Endodermal cell (in vitro differentiated cells): ENCODE data around the gene TBCEL. TPM values are rescaled to one million over a fixed set of nuclear protein-coding genes. Genes with fewer than 3 reads are reported as not detected.
A peak's percentile ranks its signal among the peaks of the same experiment; 100 is the strongest.

ENCODE experiments used
- DNase-seq: peaks from one replicate; pipeline ENCODE4 v3.0.0-alpha.2; 2017
- H3K27ac ChIP-seq: 2 replicates; pipeline ENCODE4 v1.5.1; 2013; ENCODE audit warnings: mild to moderate bottlenecking, low read depth, low read length, moderate library complexity
- H3K27me3 ChIP-seq: 2 replicates; pipeline ENCODE4 v1.6.1; 2013; ENCODE audit warnings: mild to moderate bottlenecking, low read length, moderate library complexity; ENCODE audit not compliant: insufficient read depth, control insufficient read depth, poor library complexity, severe bottlenecking
- H3K36me3 ChIP-seq: 2 replicates; pipeline ENCODE4 v1.7.0; 2013; ENCODE audit warnings: mild to moderate bottlenecking, low read length, moderate library complexity; ENCODE audit not compliant: control insufficient read depth, insufficient read depth
- H3K4me1 ChIP-seq: one replicate; pipeline ENCODE4 v1.7.0; 2013; ENCODE audit warnings: low read length; ENCODE audit not compliant: control insufficient read depth, insufficient read depth
- H3K4me3 ChIP-seq: 2 replicates; pipeline ENCODE4 v1.5.1; 2013; ENCODE audit warnings: mild to moderate bottlenecking, low read length, moderate library complexity
- H3K9ac ChIP-seq: 2 replicates; pipeline ENCODE4 v1.6.1; 2013; ENCODE audit warnings: mild to moderate bottlenecking, low read length, moderate library complexity; ENCODE audit not compliant: poor library complexity, severe bottlenecking; ENCODE audit errors: extremely low read depth
- H3K9me3 ChIP-seq: 2 replicates; pipeline ENCODE4 v1.6.1; 2013; ENCODE audit warnings: mild to moderate bottlenecking, low read length, moderate library complexity; ENCODE audit not compliant: control insufficient read depth
- H3K27ac Mint-ChIP-seq: 2 replicates; pipeline ENCODE4 v1.8.0; 2020; ENCODE audit warnings: mixed read lengths
- H3K27me3 Mint-ChIP-seq: 2 replicates; pipeline ENCODE4 v1.8.0; 2021; ENCODE audit warnings: mild to moderate bottlenecking, mixed read lengths; ENCODE audit not compliant: insufficient read depth
- H3K36me3 Mint-ChIP-seq: 2 replicates; pipeline ENCODE4 v1.8.0; 2020; ENCODE audit warnings: low read depth, mixed read lengths
- H3K4me1 Mint-ChIP-seq: 2 replicates; pipeline ENCODE4 v1.8.0; 2020; ENCODE audit warnings: mixed read lengths
- H3K4me3 Mint-ChIP-seq: 2 replicates; pipeline ENCODE4 v1.8.0; 2020; ENCODE audit warnings: mild to moderate bottlenecking, moderate library complexity, mixed read lengths
- H3K9me3 Mint-ChIP-seq: 2 replicates; pipeline ENCODE4 v1.8.0; 2020; ENCODE audit warnings: mild to moderate bottlenecking, mixed read lengths
- CTCF ChIP-seq: fragments of 200-600 bp; sonication (generic); conservative IDR thresholded peaks from 2 replicates; pipeline ENCODE4 v1.5.0; 2021; ENCODE audit warnings: antibody characterized with exemption, mild to moderate bottlenecking
- WGBS, 2 experiments: methylation state at CpG; one replicate each; pipeline versions ENCODE4 v1.1.5 to v1.1.7; 2013; ENCODE audit warnings: missing lambda C conversion rate in 2 of 2, mixed read lengths in 1 of 2; ENCODE audit not compliant: insufficient coverage in 1 of 2, insufficient read length in 1 of 2; 5-methylcytosine and 5-hydroxymethylcytosine counted together
- total RNA-seq, 2 donors: library from RNA; stranded (reverse); fragmentation: NEBNext Ultra II Directional in 1 of 2; extraction: Animal tissue kit (Norgen Biotek cat#: 25700) in 1 of 2; gene quantifications; 2 replicates in 1 of 2; 3 replicates in 1 of 2; pipeline ENCODE4 v1.2.1, GENCODE V29; 2021

The TBCEL gene
- total RNA-seq, 2 donors from 2014 or later, result 23.5 to 26.1 TPM

GRCh38 chr11:121035780-121036179, 11.9 kb downstream of the TBCEL start:
- 82 to 84% methylated on average over 3 of the region's 3 CpGs for WGBS, 2 experiments
- peak overlapping the region; percentile 46 for H3K27ac Mint-ChIP-seq
- Histone ChIP-seq H3K9ac (no peak overlapping the region), H3K36me3 (no peaks in the 10 kb centered on the region), H3K27me3 (no peaks in the 10 kb centered on the region), H3K9me3 (no peaks in the 10 kb centered on the region), H3K27ac (no peak overlapping the region), H3K4me3 (peak overlapping the region; percentile 51), H3K4me1 (peaks cover 24% of the 10 kb centered on the region)
- H3K27me3 Mint-ChIP-seq, result no peaks in the 10 kb centered on the region
- no peak overlapping the region for H3K4me3 Mint-ChIP-seq
- TF ChIP-seq CTCF, result no peak
- no peak for DNase-seq
- H3K4me1 Mint-ChIP-seq, result peaks cover 51% of the 10 kb centered on the region
- peaks cover 2% of the 10 kb centered on the region for H3K36me3 Mint-ChIP-seq
- no peaks in the 10 kb centered on the region for H3K9me3 Mint-ChIP-seq

- 100% methylated on average over 1 of the region's 1 CpG; no CpG with 5 or more reads in 1 of the 2 experiments for WGBS, 2 experiments
- Histone ChIP-seq H3K9me3 (no peaks in the 10 kb centered on the region), H3K9ac (no peak overlapping the region), H3K36me3 (no peaks in the 10 kb centered on the region), H3K27me3 (no peaks in the 10 kb centered on the region), H3K4me1 (peaks cover 24% of the 10 kb centered on the region), H3K4me3 (no peak overlapping the region), H3K27ac (no peak overlapping the region)
- Mint-ChIP-seq H3K4me3 (no peak overlapping the region), H3K9me3 (no peaks in the 10 kb centered on the region), H3K36me3 (peaks cover 2% of the 10 kb centered on the region), H3K27ac (no peak overlapping the region), H3K27me3 (no peaks in the 10 kb centered on the region), H3K4me1 (peaks cover 62% of the 10 kb centered on the region)
- no peak for TF ChIP-seq CTCF
- DNase-seq, result no peak
These were observed 13.1 kb downstream of the TBCEL start for GRCh38 chr11:121037016-121037415.

GRCh38 chr11:121038648-121039409, 14.9 kb downstream of the TBCEL start:
- 68 to 69% methylated on average over 5 of the region's 5 CpGs for WGBS, 2 experiments
- Mint-ChIP-seq H3K36me3 (no peaks in the 10 kb centered on the region), H3K27ac (peak overlapping the region; percentile 55), H3K4me1 (peaks cover 66% of the 10 kb centered on the region), H3K9me3 (no peaks in the 10 kb centered on the region), H3K27me3 (no peaks in the 10 kb centered on the region), H3K4me3 (peak overlapping the region; percentile 5)
- Histone ChIP-seq H3K27me3 (no peaks in the 10 kb centered on the region), H3K4me1 (peaks cover 26% of the 10 kb centered on the region), H3K27ac (no peak overlapping the region), H3K36me3 (no peaks in the 10 kb centered on the region), H3K9ac (no peak overlapping the region), H3K4me3 (peak overlapping the region; percentile 37), H3K9me3 (no peaks in the 10 kb centered on the region)
- no peak for DNase-seq
- no peak for TF ChIP-seq CTCF
